GM18502 (cell line): ENCODE measurements around the gene SEZ6.
"Not testable (repeated sequence)": the region's sequence is repeated elsewhere in the genome, so short reads cannot be mapped to it uniquely, and the experiment has no call there.

Experiments
- ATAC-seq: cut with Tn5 transposase; IDR thresholded peaks from one replicate; pipeline ENCODE4 v1.9.1; 2021; ENCODE audit warnings: mild to moderate bottlenecking; ENCODE audit not compliant: unreplicated experiment, poor library complexity

Gene SEZ6

GRCh38 chr17:28947639-28948038, 58.2 kb downstream of the SEZ6 start:
- no peak for ATAC-seq

- no peak for ATAC-seq
These were observed 59.6 kb downstream of the SEZ6 start for GRCh38 chr17:28946239-28946638.

- no peak for ATAC-seq
These were observed 60.7 kb downstream of the SEZ6 start for GRCh38 chr17:28944862-28945741.

- no peak for ATAC-seq
These were observed 61.5 kb downstream of the SEZ6 start for GRCh38 chr17:28944343-28944742.

- ATAC-seq: no peak
These were observed 62.9 kb downstream of the SEZ6 start for GRCh38 chr17:28942925-28943324.

GRCh38 chr17:28941251-28941650, 64.6 kb downstream of the SEZ6 start:
- no peak for ATAC-seq

GRCh38 chr17:28940675-28941074, 65.2 kb downstream of the SEZ6 start:
- ATAC-seq: no peak

GRCh38 chr17:28940142-28940541, 65.7 kb downstream of the SEZ6 start:
- no peak for ATAC-seq

- ATAC-seq: no peak
These were observed 67.3 kb downstream of the SEZ6 start for GRCh38 chr17:28938552-28938951.

- no peak for ATAC-seq
These were observed 68.6 kb downstream of the SEZ6 start for GRCh38 chr17:28937044-28937729.

- no peak for ATAC-seq
These were observed 69.9 kb downstream of the SEZ6 start for GRCh38 chr17:28935744-28936460.

- not testable (repeated sequence) for ATAC-seq
These were observed 71.3 kb downstream of the SEZ6 start for GRCh38 chr17:28934508-28934907.

- ATAC-seq: no peak
These were observed 76.0 kb downstream of the SEZ6 start for GRCh38 chr17:28929787-28930186.

- no peak for ATAC-seq
These were observed 77.8 kb downstream of the SEZ6 start for GRCh38 chr17:28928061-28928460.

GRCh38 chr17:28926786-28927185, 79.0 kb downstream of the SEZ6 start:
- no peak for ATAC-seq

- no peak for ATAC-seq
These were observed 79.5 kb downstream of the SEZ6 start for GRCh38 chr17:28926366-28926765.

GRCh38 chr17:28925912-28926365, 79.9 kb downstream of the SEZ6 start:
- no peak for ATAC-seq

- no peak for ATAC-seq
These were observed 85.6 kb downstream of the SEZ6 start for GRCh38 chr17:28920201-28920600.

GRCh38 chr17:28918295-28918694, 87.5 kb downstream of the SEZ6 start:
- ATAC-seq: no peak

GRCh38 chr17:28917465-28917864, 88.4 kb downstream of the SEZ6 start:
- ATAC-seq: no peak

- ATAC-seq: no peak
These were observed 88.8 kb downstream of the SEZ6 start for GRCh38 chr17:28917029-28917428.
